ENCODE data around the gene DENND1A.
A peak's percentile ranks its signal among the peaks of the same experiment; 100 is the strongest.

The DENND1A gene

DNA sequence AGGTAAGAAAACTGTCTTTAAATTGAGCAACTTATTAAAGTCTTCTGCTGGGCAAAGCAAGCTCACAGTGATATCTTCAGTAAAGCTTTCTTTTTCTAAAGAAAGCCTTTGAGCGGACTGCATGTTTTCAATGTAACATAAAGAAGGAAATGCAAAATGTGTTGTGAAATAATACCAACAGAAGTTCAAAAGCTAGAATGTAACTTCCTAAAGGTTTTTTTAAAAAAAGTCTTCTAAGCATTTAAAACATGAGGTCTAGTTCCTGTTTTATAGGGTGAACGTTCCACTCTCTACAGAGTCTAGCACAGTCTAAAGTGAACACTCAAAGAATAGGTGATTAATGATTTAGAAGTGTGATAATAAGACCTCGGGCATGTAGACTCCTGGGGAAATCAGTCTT, 62.9 kb downstream of the DENND1A start:
- peak in 2 of 11 experiments; percentile 78 to 80; a peak in 5 of 22 replicates for TF ChIP-seq Cebpa-rat (IDR thresholded peaks at IDR 0.05)
- Histone ChIP-seq H3K36me3 (peaks cover 0 to 23% (median 7%) of the 10 kb centered on the region in 11 experiments; a peak in 7 of 22 replicates), H3K27ac (peak overlapping the region; percentile 64 to 93 (median 87)), H4K20me1 (no peaks in the 10 kb centered on the region), H3K4me2 (peak overlapping the region; percentile 40 to 88 (median 76)), H3K9ac (peak overlapping the region in 9 of 11 experiments; percentile 51 to 84 (median 73); a peak in 19 of 22 replicates), H3K4me1 (peaks cover 44 to 96% (median 58%) of the 10 kb centered on the region in 10 experiments), H3K9me3 (replicated peaks in 1 of 11) (peaks cover 0 to 29% (median 6%) of the 10 kb centered on the region in 11 experiments; a peak in 10 of 22 replicates), H3K27me3 (no peaks in the 10 kb centered on the region), H3K4me3 (peak overlapping the region in 5 of 10 experiments; percentile 15 to 39 (median 28); a peak in 8 of 20 replicates)

DNA sequence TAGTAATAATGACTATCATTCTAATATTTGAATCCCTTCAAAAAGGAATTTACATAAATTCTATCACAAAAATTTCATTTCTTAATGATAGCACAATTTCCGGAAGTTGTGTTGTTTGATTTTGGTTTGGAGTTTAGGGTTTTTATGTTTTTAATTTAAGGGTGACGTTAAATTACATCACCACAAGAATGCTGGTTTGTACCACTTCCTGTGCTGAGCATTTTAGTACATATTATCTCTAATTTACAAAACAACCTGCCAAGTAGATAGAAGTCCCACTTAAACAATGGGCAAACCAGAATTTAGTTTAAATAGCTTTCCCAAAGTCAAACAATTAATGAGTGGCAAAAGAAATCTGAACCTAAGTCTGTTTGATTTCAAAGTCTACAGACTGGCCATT, 63.4 kb downstream of the DENND1A start:
- Histone ChIP-seq H3K4me3 (peak overlapping the region in 5 of 10 experiments; percentile 15 to 39 (median 28); a peak in 7 of 20 replicates), H3K4me1 (peaks cover 44 to 96% (median 59%) of the 10 kb centered on the region in 10 experiments), H3K9ac (peak overlapping the region in 9 of 11 experiments; percentile 51 to 84 (median 73); a peak in 17 of 22 replicates), H3K27me3 (no peaks in the 10 kb centered on the region), H3K27ac (peak overlapping the region; percentile 64 to 93 (median 87)), H3K9me3 (replicated peaks in 1 of 11) (peaks cover 0 to 29% (median 6%) of the 10 kb centered on the region in 11 experiments; a peak in 10 of 22 replicates), H3K36me3 (peaks cover 0 to 23% (median 7%) of the 10 kb centered on the region in 11 experiments; a peak in 7 of 22 replicates), H3K4me2 (peak overlapping the region; percentile 40 to 88 (median 76); a peak in 21 of 22 replicates), H4K20me1 (no peaks in the 10 kb centered on the region)
- no peak for TF ChIP-seq Cebpa-rat (IDR thresholded peaks at IDR 0.05)

GRCh38 chr9:123865226-123866000, 64.5 kb downstream of the DENND1A start:
- H4K20me1 ChIP-seq, result 0 out of 22 replicates have a peak, but pooled peaks cover 0 to 4% (median 0%) of the 10 kb centered on the region in 11 experiments
- no peak for TF ChIP-seq Cebpa-rat (IDR thresholded peaks at IDR 0.05)
- H3K4me2 ChIP-seq, result peak overlapping the region; percentile 28 to 88 (median 74); a peak in 21 of 22 replicates
- peak overlapping the region in 4 of 10 experiments; percentile 2 to 41 (median 18); a peak in 2 of 20 replicates for H3K4me3 ChIP-seq
- peaks cover 0 to 29% (median 6%) of the 10 kb centered on the region in 11 experiments; a peak in 10 of 22 replicates for H3K9me3 ChIP-seq (replicated peaks in 1 of 11)
- peaks cover 44 to 97% (median 64%) of the 10 kb centered on the region in 10 experiments for H3K4me1 ChIP-seq
- H3K9ac ChIP-seq, result peak overlapping the region in 4 of 11 experiments; percentile 62 to 81 (median 70); a peak in 5 of 22 replicates
- H3K27me3 ChIP-seq, result no peaks in the 10 kb centered on the region
- peaks cover 0 to 16% (median 0%) of the 10 kb centered on the region in 11 experiments; a peak in 5 of 22 replicates for H3K36me3 ChIP-seq
- H3K27ac ChIP-seq, result peak overlapping the region; percentile 28 to 93 (median 87); a peak in 20 of 22 replicates

GRCh38 chr9:123864251-123864650, 65.7 kb downstream of the DENND1A start:
- peak overlapping the region in 9 of 11 experiments; percentile 8 to 93 (median 32); a peak in 11 of 22 replicates for H3K27ac ChIP-seq
- peak overlapping the region in 2 of 11 experiments; percentile 32 to 55; a peak in 1 of 22 replicates for H3K9ac ChIP-seq
- peaks cover 0 to 6% (median 0%) of the 10 kb centered on the region in 11 experiments; a peak in 2 of 22 replicates for H3K36me3 ChIP-seq
- peaks cover 0 to 21% (median 6%) of the 10 kb centered on the region in 11 experiments; a peak in 10 of 22 replicates for H3K9me3 ChIP-seq (replicated peaks in 1 of 11)
- H3K4me2 ChIP-seq, result peak overlapping the region in 10 of 11 experiments; percentile 23 to 88 (median 74); a peak in 15 of 22 replicates
- TF ChIP-seq Cebpa-rat (IDR thresholded peaks at IDR 0.05), result no peak
- H3K4me1 ChIP-seq, result peaks cover 44 to 95% (median 64%) of the 10 kb centered on the region in 10 experiments
- 0 out of 22 replicates have a peak, but pooled peaks cover 0 to 6% (median 0%) of the 10 kb centered on the region in 11 experiments for H4K20me1 ChIP-seq
- no peak overlapping the region; a peak in 1 of 20 replicates for H3K4me3 ChIP-seq
- no peaks in the 10 kb centered on the region for H3K27me3 ChIP-seq

- Histone ChIP-seq H3K4me2 (peak overlapping the region; percentile 23 to 88 (median 71); a peak in 21 of 22 replicates), H3K9ac (peak overlapping the region in 3 of 11 experiments; percentile 6 to 55 (median 36); a peak in 5 of 22 replicates), H3K36me3 (peaks cover 0 to 6% (median 3%) of the 10 kb centered on the region in 11 experiments; a peak in 11 of 22 replicates), H3K27ac (peak overlapping the region in 10 of 11 experiments; percentile 7 to 93 (median 29); a peak in 12 of 22 replicates), H3K4me1 (peaks cover 44 to 86% (median 60%) of the 10 kb centered on the region in 10 experiments), H4K20me1 (0 out of 22 replicates have a peak, but pooled peaks cover 0 to 6% (median 0%) of the 10 kb centered on the region in 11 experiments), H3K27me3 (no peaks in the 10 kb centered on the region), H3K4me3 (peak overlapping the region in 1 of 10 experiments; percentile 0; a peak in 1 of 20 replicates), H3K9me3 (replicated peaks in 1 of 11) (peaks cover 0 to 27% (median 9%) of the 10 kb centered on the region in 11 experiments; a peak in 10 of 22 replicates)
- TF ChIP-seq Cebpa-rat (IDR thresholded peaks at IDR 0.05), result no peak
These were observed 66.6 kb downstream of the DENND1A start for GRCh38 chr9:123863164-123863855.

DNA sequence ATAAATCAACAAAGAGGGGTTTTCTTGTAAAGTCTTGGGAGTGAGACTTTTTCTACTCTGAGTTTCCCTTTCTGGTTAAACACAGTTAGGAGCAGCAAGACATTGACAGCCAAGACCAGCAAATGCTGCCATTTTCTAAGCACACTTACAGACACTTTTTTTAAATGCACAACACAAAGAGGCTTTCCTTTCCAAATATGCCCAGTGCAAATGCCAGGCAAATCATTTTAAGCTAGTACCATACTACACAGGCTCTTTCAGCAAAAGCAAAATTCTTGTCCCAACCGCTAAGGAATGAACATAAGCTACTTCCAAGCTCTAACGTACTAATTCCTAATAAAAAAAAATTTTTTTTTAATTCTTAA, 68.2 kb downstream of the DENND1A start:
- no peaks in the 10 kb centered on the region for H3K27me3 ChIP-seq
- 0 out of 22 replicates have a peak, but pooled peaks cover 0 to 6% (median 0%) of the 10 kb centered on the region in 11 experiments for H4K20me1 ChIP-seq

GRCh38 chr9:123861086-123861755, 68.7 kb downstream of the DENND1A start:
- Histone ChIP-seq H3K27me3 (no peaks in the 10 kb centered on the region), H3K9ac (no peak overlapping the region), H3K4me2 (peak overlapping the region in 5 of 11 experiments; percentile 20 to 88 (median 53); a peak in 8 of 22 replicates), H3K4me1 (peaks cover 24 to 68% (median 40%) of the 10 kb centered on the region in 10 experiments), H3K36me3 (peaks cover 0 to 22% (median 8%) of the 10 kb centered on the region in 11 experiments; a peak in 16 of 22 replicates), H3K4me3 (no peak overlapping the region), H4K20me1 (peaks cover 0 to 6% (median 0%) of the 10 kb centered on the region in 11 experiments; a peak in 3 of 22 replicates), H3K9me3 (replicated peaks in 1 of 11) (peaks cover 0 to 45% (median 12%) of the 10 kb centered on the region in 11 experiments; a peak in 14 of 22 replicates), H3K27ac (no peak overlapping the region)
- no peak for TF ChIP-seq Cebpa-rat (IDR thresholded peaks at IDR 0.05)

More for the DNA sequence above, 68.2 kb downstream of the DENND1A start:
- Histone ChIP-seq H3K9me3 (replicated peaks in 1 of 11) (peaks cover 0 to 40% (median 9%) of the 10 kb centered on the region in 11 experiments; a peak in 13 of 22 replicates), H3K4me3 (no peak overlapping the region), H3K36me3 (peaks cover 0 to 17% (median 6%) of the 10 kb centered on the region in 11 experiments; a peak in 13 of 22 replicates), H3K4me2 (peak overlapping the region in 4 of 11 experiments; percentile 39 to 88 (median 64); a peak in 8 of 22 replicates), H3K9ac (no peak overlapping the region), H3K27ac (no peak overlapping the region), H3K4me1 (peaks cover 29 to 73% (median 45%) of the 10 kb centered on the region in 10 experiments)
- TF ChIP-seq Cebpa-rat (IDR thresholded peaks at IDR 0.05), result no peak
